GM12873 (cell line): ENCODE measurements around the gene RGS8.

Experiments used
- CTCF ChIP-seq: IDR thresholded peaks from 2 replicates; pipeline ENCODE4 v1.5.1; 2012; ENCODE audit warnings: low read depth, mild to moderate bottlenecking, moderate library complexity, low read length, control low read depth; ENCODE audit not compliant: insufficient read depth; ENCODE audit errors: missing control alignments

Gene RGS8

GRCh38 chr1:182662121-182662890 is 22.1 kb downstream of the RGS8 start:
- no peak for TF ChIP-seq CTCF

GRCh38 chr1:182658055-182658454 is 26.3 kb downstream of the RGS8 start:
- no peak for TF ChIP-seq CTCF

- TF ChIP-seq CTCF = no peak
These were observed 27.5 kb downstream of the RGS8 start for GRCh38 chr1:182656842-182657397.

GRCh38 chr1:182653986-182654385 is 30.4 kb downstream of the RGS8 start:
- no peak for TF ChIP-seq CTCF

- no peak for TF ChIP-seq CTCF
These were observed 31.5 kb downstream of the RGS8 start for GRCh38 chr1:182652933-182653332.

GRCh38 chr1:182651339-182651724 is 33.1 kb downstream of the RGS8 start:
- no peak for TF ChIP-seq CTCF

GRCh38 chr1:182650678-182651338 is 33.6 kb downstream of the RGS8 start:
- no peak for TF ChIP-seq CTCF
